GM08714 (cell line): ENCODE data around the gene GSTM3.

Experiments used
- H3K4me3 ChIP-seq: fragments of 200-500 bp; sonication (Bioruptor generic); 2 replicates; pipeline ENCODE4 v1.5.1; 2014; ENCODE audit warnings: mild to moderate bottlenecking, low read length, inconsistent platforms
- ZNF274 ChIP-seq: IDR thresholded peaks from 2 replicates; pipeline ENCODE4 v1.6.1; 2012; ENCODE audit warnings: mild to moderate bottlenecking, low read depth, low read length

GSTM3 gene

GRCh38 chr1:109739738-109740614 is 862 bp downstream of the GSTM3 start:
- TF ChIP-seq ZNF274, result no peak
- H3K4me3 ChIP-seq, result peak overlapping the region; percentile 49; the same call in 1 of the 2 replicates

- no peak overlapping the region for H3K4me3 ChIP-seq
- TF ChIP-seq ZNF274, result no peak
Observed at GRCh38 chr1:109733236-109733870, 7.5 kb downstream of the GSTM3 start.

DNA sequence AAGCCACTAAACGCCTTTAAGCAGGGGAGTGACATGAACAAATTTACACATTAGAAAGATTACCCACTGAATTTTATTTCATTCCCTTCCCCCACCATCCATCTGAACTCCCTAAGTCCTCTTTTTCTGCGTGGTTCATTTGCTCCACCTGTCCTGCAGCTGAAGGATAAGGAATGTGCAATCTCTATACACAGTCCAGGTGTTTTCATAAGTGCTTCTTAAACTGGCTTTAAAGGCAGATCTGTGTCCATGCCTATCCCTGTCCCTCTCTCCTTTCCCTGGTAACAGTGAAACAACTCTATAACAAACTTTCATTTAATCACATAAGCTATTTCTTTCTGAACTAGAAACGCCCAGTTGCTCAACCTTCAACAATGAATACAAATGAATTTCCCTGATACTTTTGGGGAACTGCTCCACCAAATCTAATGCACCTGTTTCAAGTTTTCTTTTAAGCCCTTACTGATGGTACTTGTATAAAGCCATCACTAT is 8.4 kb downstream of the GSTM3 start:
- no peak overlapping the region for H3K4me3 ChIP-seq
- TF ChIP-seq ZNF274, result no peak

GRCh38 chr1:109730666-109731065 is 10.2 kb downstream of the GSTM3 start:
- no peak for TF ChIP-seq ZNF274
- H3K4me3 ChIP-seq, result no peak overlapping the region

GRCh38 chr1:109728870-109729269 is 12.0 kb downstream of the GSTM3 start:
- no peak overlapping the region for H3K4me3 ChIP-seq
- no peak for TF ChIP-seq ZNF274

GRCh38 chr1:109726728-109727373 is 14.0 kb downstream of the GSTM3 start:
- H3K4me3 ChIP-seq, result no peak overlapping the region
- no peak for TF ChIP-seq ZNF274

- TF ChIP-seq ZNF274, result no peak
- H3K4me3 ChIP-seq, result no peak overlapping the region
Observed at GRCh38 chr1:109726007-109726406, 14.8 kb downstream of the GSTM3 start.

DNA sequence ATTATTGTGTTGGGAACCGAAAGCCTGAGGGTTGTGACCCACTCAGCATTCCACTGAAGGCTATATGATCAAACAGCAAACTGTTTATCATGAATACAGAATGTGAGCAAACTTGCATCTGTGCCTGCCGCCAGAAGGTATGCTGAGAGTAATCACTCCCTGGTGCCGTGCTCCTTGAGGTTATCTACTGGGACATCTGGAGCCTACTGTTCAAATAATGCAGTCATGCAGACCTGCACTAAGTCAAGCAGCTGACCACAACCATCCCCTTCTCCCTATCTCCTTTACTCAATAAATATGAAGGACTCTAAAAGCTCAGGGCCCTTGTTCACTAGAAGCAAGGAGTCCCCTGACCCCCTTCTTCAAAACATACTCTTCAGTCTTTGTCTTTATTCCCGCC is 15.3 kb downstream of the GSTM3 start:
- no peak for TF ChIP-seq ZNF274

GRCh38 chr1:109724933-109725332 is 15.9 kb downstream of the GSTM3 start:
- H3K4me3 ChIP-seq, result no peak overlapping the region
- TF ChIP-seq ZNF274, result no peak

More for the DNA sequence above, 15.3 kb downstream of the GSTM3 start:
- H3K4me3 ChIP-seq, result no peak overlapping the region

DNA sequence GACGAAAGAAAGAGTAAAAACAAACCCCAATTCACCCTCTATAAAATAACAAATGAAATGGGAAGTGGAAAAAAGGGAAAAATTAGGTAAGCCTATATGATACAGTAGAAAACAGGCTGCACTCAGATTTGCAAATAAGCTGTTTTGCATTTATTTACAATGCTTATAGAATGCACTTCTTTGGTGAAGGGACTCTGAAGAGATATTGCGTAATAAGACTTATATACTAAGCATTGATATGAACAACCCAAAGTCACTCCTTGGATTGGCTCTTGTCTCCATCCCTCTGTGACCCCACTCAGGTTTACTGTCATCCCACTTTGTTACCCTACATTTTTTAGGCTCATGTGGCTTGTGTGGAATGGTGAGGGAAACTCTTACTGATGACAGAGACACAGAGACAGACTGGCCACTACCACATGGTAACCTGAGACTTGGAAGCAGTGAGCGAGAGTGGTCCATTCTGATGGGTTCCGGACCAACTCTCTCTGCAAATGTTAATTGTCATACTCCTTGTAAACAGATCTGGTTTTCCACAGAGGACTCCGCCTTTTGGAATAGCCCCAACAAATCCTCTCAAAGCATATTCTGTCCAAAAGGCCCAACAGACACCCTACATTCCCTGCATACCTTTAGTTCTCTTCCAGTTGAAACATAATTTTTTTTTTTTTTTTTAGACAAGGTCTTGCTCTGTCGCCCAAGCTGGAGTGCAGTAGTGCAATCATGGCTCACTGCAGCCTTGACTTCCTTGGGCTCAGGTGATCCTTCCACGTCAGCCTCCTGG is 17.7 kb downstream of the GSTM3 start:
- TF ChIP-seq ZNF274, result no peak
- H3K4me3 ChIP-seq, result no peak overlapping the region

DNA sequence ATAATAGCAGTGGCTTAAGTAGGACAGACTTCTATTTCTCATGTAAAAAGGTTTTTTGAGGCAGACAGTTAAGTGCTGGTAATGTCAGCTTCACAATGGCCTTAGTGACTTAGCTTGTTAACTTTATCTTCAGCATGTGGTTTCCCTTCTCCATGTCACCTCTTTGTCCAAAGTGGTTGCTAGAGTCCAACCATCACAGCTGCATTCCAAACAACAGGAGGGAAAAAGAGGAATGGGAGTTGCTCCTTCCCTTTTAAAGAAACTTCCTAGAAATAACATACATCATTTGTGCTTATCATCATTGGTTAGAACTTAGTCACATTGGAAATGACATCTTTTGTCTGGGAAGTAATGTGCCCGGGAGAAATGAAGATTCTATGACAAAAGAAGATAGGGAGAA is 18.9 kb downstream of the GSTM3 start:
- no peak for TF ChIP-seq ZNF274
- no peak overlapping the region for H3K4me3 ChIP-seq

DNA sequence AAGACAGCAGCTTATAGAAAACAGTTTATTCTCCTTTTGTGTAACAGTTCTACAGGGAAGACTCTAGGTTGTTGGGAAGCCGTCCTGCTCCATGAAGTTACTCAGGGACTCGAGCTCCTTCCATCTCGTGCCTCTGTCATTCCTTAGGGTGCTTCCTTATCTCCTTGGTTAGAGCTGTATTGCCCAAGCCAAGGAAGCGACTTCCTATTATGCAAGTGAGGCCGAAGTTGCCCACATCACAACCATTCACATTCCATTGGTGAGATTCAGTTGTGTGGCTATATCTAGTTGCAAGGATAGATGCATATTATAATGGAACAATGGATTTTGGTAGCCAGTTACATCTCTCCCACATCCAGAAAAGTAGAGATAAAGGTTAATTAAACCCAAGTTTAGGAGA is 19.8 kb downstream of the GSTM3 start:
- TF ChIP-seq ZNF274, result no peak
- H3K4me3 ChIP-seq, result no peak overlapping the region

- TF ChIP-seq ZNF274, result no peak
Observed at GRCh38 chr1:109719337-109719837, 21.5 kb downstream of the GSTM3 start.

GRCh38 chr1:109718495-109718894 is 22.3 kb downstream of the GSTM3 start:
- no peak for TF ChIP-seq ZNF274

More at GRCh38 chr1:109719337-109719837, 21.5 kb downstream of the GSTM3 start:
- H3K4me3 ChIP-seq, result no peak overlapping the region

More at GRCh38 chr1:109718495-109718894, 22.3 kb downstream of the GSTM3 start:
- H3K4me3 ChIP-seq, result no peak overlapping the region
